GM12865 (cell line): ENCODE data around the gene MEMO1.
"Not testable (repeated sequence)": the region's sequence is repeated elsewhere in the genome, so short reads cannot be mapped to it uniquely, and the experiment has no call there.

Experiments
- DNase-seq: peaks from one replicate; pipeline ENCODE4 v3.0.0; 2010; ENCODE audit warnings: low read depth
- H3K4me3 ChIP-seq: 2 replicates; pipeline ENCODE4 v1.5.1; 2011; ENCODE audit warnings: mild to moderate bottlenecking, low read depth, low read length, control low read depth
- TF ChIP-seq, protein P1 (sequence below): IDR thresholded peaks from 2 replicates; pipeline ENCODE4 v1.5.1; 2011; ENCODE audit warnings: low read length, control low read depth, low read depth, inconsistent platforms; ENCODE audit not compliant: insufficient read depth; ENCODE audit errors: missing control alignments

Gene MEMO1

DNA sequence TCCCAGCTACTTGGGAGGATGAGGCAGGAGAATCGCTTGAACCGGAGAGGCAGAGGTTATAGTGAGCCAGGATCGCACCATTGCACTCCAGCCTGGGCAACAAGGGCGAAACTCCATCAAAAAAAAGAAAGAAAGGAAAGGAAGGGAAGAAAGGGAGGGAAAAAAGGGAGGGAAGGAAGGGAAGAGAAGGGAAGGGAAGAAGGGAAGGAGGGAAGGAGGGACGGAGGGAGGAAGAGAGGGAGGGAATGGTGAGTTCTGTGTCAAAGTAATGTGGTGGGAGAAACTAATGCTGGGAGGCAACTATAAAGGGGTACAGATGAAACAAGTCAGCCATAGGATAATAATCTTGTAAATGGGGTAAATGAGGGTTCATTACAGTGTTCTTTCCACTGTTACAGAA, 45.7 kb downstream of the MEMO1 start:
- no peak for DNase-seq
- TF ChIP-seq, protein P1, sequence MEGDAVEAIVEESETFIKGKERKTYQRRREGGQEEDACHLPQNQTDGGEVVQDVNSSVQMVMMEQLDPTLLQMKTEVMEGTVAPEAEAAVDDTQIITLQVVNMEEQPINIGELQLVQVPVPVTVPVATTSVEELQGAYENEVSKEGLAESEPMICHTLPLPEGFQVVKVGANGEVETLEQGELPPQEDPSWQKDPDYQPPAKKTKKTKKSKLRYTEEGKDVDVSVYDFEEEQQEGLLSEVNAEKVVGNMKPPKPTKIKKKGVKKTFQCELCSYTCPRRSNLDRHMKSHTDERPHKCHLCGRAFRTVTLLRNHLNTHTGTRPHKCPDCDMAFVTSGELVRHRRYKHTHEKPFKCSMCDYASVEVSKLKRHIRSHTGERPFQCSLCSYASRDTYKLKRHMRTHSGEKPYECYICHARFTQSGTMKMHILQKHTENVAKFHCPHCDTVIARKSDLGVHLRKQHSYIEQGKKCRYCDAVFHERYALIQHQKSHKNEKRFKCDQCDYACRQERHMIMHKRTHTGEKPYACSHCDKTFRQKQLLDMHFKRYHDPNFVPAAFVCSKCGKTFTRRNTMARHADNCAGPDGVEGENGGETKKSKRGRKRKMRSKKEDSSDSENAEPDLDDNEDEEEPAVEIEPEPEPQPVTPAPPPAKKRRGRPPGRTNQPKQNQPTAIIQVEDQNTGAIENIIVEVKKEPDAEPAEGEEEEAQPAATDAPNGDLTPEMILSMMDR, result no peak
- H3K4me3 ChIP-seq, result no peak overlapping the region

DNA sequence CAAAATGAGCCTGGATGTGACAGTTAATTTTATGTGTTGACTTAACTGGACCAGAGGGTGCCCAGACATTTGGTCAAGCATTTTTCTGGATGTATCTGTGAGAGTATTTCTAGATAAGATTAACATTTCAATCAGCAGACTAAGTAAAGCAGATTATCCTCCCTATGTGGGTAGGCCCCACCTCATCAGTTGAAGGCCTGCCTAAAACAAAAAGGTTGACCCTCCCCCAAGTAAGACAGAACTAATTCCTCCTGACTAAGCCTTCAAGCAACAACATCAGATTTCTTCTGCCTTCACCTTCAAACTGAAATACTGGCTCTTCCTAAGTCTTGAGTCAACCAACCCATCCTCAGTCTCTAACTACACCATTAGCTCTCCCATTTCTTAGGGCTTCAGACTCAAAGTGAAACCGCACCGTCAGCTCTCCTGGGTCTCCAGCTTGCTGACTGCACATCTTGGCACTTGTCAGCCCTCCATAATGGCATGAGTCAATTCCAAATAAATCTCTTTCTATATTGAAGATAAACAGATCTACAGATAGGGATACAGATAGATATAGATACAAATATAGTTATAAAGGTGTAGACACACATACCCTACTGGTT, 47.9 kb downstream of the MEMO1 start:
- H3K4me3 ChIP-seq, result no peak overlapping the region
- TF ChIP-seq, protein P1, result no peak
- peak; percentile 45 for DNase-seq

DNA sequence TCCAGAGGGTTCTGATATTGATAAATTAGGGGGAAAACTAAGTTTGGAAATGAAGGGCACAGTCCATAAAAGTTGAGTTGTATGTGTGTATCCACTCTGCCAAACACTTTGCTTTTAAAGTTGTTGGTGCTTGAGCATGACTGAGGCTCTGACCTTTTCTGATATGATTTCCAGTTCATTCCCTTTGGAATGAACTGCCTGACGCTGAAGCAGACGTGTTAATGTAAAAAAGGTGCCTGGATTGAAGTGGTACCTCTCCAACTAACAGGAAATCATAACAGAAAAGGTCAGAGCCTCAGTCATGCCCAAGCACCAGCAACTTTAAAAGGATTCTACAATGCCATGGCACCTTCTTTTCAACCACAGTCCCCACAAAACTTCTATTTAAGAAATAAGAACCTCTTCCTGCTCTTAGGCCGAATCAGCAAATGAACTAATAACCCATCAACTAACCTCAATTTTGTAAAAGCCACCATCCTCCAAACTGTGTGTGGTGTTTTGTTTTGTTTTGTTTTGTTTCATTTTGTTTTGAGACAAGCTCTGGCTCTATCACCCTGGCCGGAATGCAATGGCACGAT, 52.6 kb downstream of the MEMO1 start:
- TF ChIP-seq, protein P1, result no peak
- H3K4me3 ChIP-seq, result no peak overlapping the region
- peak; percentile 10 for DNase-seq

DNA sequence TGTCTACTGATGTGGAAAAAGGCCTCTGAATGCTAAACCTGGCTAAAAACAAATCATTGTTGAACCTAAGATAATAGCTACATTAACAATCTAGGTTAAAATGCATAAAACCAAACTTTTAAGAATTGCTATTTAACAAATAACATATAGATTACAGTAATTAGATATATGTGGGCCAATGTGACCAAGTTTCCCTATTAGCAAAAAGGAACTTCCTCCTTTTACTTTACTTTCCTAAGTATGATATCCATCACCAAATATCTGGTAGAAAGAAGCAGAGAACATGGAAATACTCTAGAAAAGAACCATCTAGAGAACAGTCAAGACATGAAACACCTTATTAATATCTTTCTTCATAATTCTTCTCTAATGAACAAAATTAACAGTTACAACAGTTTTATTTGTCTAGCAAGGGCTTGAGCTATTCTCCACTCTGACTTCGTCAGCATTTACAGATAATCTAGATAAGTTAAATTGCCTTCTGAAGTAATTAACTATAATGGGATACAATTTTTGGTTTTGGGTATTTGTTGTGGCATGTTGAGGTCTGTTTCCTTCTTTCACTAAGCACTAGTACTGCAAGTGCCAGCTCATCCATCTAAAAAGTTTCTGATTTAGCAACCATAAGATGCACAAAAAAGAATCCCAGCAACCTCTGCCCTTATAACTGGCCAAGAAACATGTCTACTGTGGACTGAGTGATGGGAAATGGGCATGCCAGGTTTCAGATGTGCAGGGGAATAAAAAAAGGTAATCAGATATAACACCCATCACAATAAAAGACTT, 53.3 kb downstream of the MEMO1 start:
- TF ChIP-seq, protein P1, result no peak
- peak; percentile 26 for DNase-seq
- H3K4me3 ChIP-seq, result peak overlapping the region; percentile 23

DNA sequence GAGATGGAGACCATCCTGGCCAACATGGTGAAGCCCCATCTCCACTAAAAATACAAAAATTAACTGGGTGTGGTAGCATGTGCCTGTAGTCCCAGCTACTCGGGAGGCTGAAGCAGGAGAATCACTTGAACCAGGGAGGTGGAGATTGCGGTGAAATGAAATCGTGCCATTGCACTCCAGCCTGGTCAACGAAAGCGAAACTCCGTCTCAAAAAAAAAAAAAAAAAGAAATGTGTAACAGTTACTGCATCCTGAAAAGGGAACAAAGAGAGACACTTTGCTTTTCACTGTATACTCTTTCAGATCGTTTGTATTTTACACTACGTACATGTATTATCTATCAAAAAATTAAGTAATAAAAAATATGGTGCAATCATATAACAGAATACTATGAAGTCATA, 53.9 kb downstream of the MEMO1 start:
- H3K4me3 ChIP-seq, result peak overlapping the region; percentile 23
- peak; percentile 67 for DNase-seq

DNA sequence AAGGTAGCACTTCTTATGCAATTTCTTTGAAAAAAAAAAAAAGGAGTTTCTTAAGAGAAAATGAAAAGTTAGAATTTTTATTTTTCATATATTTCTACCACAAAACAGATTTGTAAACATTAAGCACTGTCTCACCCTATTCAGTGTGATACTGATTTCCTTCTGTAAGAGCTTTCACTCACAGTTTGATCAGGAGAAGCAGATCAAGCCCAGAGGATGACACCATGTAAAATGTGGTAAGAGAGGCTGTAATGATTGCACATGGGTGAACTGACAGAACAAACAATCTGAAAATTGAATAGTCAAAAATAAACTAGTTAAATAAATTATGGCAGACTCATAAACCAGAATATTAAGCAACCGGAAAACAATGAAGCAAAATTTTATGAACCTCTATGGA, 54.5 kb downstream of the MEMO1 start:
- no peak for DNase-seq
- H3K4me3 ChIP-seq, result no peak overlapping the region
- TF ChIP-seq, protein P1, result no peak

DNA sequence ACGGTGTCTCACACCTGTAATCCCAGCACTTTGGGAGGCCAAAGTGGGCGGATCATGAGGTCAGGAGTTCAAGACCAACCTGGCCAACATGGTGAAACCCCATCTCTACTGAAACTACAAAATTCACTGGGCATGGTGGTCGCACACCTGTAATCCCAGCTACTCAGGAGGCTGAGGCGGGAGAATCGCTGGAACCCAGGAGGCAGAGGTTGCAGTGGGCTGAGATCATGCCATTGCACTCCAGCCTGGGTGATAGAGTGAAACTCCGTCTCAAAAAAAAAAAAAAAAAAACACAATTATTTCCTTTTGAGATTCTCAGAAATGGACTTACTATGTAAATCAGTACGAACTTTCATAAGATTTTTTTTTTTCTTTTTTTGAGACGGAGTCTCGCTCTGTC, 57.7 kb downstream of the MEMO1 start:
- H3K4me3 ChIP-seq, DNase-seq: not testable (repeated sequence)
